ENCODE results near the gene DBP.
"Not testable (repeated sequence)": the region's sequence is repeated elsewhere in the genome, so short reads cannot be mapped to it uniquely, and the experiment has no call there.

The DBP gene

GRCh38 chr19:48665786-48666185 is 28.6 kb upstream of the DBP start:
- DNase-seq, result no peak

GRCh38 chr19:48664476-48664875 is 27.3 kb upstream of the DBP start:
- DNase-seq, result no peak

GRCh38 chr19:48663667-48664066 is 26.5 kb upstream of the DBP start:
- no peak for DNase-seq

GRCh38 chr19:48661711-48662090 is 24.5 kb upstream of the DBP start:
- DNase-seq, result no peak

GRCh38 chr19:48660852-48661710 is 23.9 kb upstream of the DBP start:
- no peak for DNase-seq

GRCh38 chr19:48659768-48660167 is 22.6 kb upstream of the DBP start:
- no peak for DNase-seq

- no peak for DNase-seq
These were observed 21.3 kb upstream of the DBP start for GRCh38 chr19:48658483-48658882.

GRCh38 chr19:48657828-48658227 is 20.6 kb upstream of the DBP start:
- not testable (repeated sequence) for DNase-seq

GRCh38 chr19:48656840-48657474 is 19.8 kb upstream of the DBP start:
- DNase-seq, result no peak

GRCh38 chr19:48654299-48655059 is 17.3 kb upstream of the DBP start:
- peak; percentile 98 for DNase-seq

GRCh38 chr19:48651683-48652048 is 14.5 kb upstream of the DBP start:
- no peak for DNase-seq

GRCh38 chr19:48650974-48651682 is 13.9 kb upstream of the DBP start:
- DNase-seq, result no peak

GRCh38 chr19:48648134-48648533 is 11.0 kb upstream of the DBP start:
- DNase-seq, result no peak

- no peak for DNase-seq
These were observed 9.6 kb upstream of the DBP start for GRCh38 chr19:48646722-48647216.

GRCh38 chr19:48646001-48646721 is 9.0 kb upstream of the DBP start, which contains the start of gene CA11:
TSS of gene CA11 (minus strand) at chr19:48646187. CDS start at chr19:48645632, 555 bp downstream.
- peak; percentile 82 for DNase-seq

GRCh38 chr19:48645620-48646000 is 8.4 kb upstream of the DBP start:
- DNase-seq, result no peak

GRCh38 chr19:48644839-48645619 is 7.8 kb upstream of the DBP start:
- peak; percentile 31 for DNase-seq

- DNase-seq, result no peak
These were observed 7.2 kb upstream of the DBP start for GRCh38 chr19:48644355-48644754.

GRCh38 chr19:48642862-48643261 is 5.7 kb upstream of the DBP start:
- no peak for DNase-seq

- no peak for DNase-seq
These were observed 4.7 kb upstream of the DBP start for GRCh38 chr19:48641850-48642249.
